DMS79 treated with DMSO at 0.1 percent for 48 hours (cell line): ENCODE data around the gene CHKB.
A peak's percentile ranks its signal among the peaks of the same experiment; 100 is the strongest.

ENCODE experiments used
- DNase-seq: peaks from one replicate; lab custom pipeline; 2025; lab: John Stamatoyannopoulos, UW

CHKB gene

GRCh38 chr22:50572965-50573364 is 9.7 kb downstream of the CHKB start:
- no peak for DNase-seq

DNA sequence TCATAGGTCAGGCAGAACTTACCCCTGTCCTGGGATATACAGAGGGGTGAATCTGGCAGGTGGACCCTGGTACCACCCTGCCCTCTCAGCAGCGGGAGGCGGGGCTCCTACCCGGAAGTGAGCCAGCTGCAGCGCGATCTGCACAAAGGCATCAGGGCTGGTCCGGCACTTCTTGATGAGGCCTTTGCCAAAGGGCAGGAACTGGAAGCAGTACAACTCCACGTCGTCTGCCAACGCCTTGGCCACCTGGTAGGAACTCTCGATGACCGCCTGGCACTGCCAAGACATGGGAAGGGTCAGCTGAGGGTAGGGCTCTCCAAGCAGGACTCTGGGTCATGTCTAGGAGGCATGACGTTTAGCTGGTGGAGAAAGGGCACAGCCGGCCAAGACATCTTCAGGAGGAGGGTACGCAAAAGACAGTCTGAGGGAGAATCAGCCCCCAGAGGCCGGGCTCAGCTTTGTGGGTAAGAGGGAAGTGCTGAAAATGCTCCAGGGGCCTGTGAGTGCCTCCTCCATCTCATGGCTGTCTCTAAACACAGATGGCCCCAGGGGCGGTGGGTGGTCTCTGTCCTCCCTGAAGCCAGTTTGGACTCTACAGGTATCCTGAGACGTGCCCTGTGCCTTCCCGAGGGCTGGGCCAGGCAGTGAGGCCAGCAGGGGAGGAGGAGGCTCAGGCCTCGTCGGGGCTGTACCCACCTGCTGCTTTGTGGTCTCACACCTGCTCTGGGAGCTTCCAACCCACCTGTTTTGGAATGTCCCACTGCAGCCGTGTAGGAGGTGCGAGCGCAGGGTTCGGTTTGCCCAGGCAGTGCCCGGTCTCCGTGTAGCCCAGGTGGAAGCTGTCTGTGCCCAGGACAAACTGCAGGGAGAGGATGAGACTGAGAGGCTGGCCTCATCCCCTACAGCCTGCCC is 11.1 kb downstream of the CHKB start:
- no peak for DNase-seq

- DNase-seq = no peak
These were observed 11.8 kb downstream of the CHKB start for GRCh38 chr22:50570861-50571260.

GRCh38 chr22:50569896-50570535 is 12.6 kb downstream of the CHKB start:
- DNase-seq = peak; percentile 2

DNA sequence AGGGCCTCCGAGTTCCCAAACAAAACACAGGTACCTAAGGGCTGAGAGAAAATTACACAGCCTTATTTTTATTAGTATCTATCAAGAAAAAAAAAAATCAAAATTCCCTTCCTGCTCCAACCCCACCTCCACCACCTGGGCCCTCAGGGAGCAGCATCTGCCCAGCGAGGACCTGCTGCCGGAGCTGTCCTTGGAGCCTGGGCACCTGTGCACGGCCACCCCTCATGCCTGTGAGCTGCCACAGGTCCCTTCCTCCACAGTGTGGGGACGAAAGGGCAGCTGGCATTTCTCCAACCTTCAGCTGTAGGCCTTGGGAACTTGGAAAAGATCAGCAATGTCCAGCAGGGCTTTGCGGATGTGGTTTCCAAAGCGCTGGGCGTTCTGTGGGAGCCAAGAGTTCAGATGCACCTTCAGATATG is 13.6 kb downstream of the CHKB start:
- DNase-seq = no peak

DNA sequence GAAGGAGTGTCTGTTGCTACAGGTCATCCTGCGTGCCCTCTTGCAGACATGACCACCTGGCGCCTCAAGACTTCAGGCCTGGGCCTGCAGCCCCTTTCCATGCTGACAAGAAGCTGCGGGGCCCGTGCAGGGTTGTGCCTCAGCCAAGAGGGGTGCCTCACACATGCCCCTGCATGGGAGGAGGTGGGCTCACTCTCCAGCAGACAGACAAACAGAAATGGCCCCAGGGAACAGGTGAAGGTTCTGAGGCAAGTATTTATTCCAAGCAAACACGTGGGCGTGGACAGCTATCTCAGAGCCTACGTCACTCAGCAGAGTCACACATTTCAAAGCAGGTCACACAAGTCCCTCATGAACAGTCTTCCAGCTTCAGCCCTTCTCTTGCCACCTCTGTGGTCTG is 14.0 kb downstream of the CHKB start:
- DNase-seq = no peak

DNA sequence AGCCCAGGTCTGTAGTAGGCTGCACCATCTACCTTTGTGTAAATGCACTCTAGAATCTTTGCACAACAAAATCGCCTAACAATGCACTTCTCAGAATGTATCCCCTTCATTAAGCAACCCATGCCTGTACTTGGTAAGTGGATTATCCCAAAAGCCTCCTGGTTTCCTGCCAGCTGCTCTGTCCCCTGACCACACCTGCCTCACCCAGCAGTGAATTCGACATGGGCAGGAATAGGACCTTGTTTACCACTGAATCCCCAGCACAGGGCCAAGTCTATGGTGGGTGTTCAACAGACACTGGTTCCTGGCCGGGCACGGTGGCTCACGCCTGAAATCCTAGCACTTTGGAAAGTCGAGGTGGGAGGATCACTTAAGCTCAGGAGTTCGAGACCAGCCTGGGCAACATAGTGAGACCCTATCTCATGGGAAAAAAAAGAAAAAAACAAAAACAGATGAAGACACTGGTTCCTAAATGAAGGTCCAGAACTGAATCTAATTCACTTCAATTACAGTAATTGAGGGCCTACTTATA is 14.9 kb downstream of the CHKB start:
- no peak for DNase-seq

DNA sequence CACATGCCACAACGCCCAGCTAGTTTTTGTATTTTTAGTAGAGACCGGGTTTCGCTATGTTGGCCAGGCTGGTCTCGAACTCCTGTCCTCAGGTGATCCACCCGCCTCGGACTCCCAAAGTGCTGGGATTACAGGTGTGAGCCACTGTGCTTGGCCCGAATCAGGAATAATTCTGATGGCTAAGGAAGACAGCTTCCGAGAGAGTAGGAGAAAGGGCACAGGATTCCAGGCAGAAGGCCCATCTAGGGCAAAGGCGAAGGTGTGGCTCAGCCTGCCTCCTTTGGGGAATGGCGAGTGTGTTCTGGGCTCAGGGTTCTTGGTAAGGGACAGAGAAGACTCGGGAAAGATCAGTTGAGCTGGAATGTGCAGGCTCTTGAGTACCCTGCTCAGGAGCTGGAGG is 18.4 kb downstream of the CHKB start:
- DNase-seq = no peak

- no peak for DNase-seq
These were observed 19.1 kb downstream of the CHKB start for GRCh38 chr22:50563413-50564160.

DNA sequence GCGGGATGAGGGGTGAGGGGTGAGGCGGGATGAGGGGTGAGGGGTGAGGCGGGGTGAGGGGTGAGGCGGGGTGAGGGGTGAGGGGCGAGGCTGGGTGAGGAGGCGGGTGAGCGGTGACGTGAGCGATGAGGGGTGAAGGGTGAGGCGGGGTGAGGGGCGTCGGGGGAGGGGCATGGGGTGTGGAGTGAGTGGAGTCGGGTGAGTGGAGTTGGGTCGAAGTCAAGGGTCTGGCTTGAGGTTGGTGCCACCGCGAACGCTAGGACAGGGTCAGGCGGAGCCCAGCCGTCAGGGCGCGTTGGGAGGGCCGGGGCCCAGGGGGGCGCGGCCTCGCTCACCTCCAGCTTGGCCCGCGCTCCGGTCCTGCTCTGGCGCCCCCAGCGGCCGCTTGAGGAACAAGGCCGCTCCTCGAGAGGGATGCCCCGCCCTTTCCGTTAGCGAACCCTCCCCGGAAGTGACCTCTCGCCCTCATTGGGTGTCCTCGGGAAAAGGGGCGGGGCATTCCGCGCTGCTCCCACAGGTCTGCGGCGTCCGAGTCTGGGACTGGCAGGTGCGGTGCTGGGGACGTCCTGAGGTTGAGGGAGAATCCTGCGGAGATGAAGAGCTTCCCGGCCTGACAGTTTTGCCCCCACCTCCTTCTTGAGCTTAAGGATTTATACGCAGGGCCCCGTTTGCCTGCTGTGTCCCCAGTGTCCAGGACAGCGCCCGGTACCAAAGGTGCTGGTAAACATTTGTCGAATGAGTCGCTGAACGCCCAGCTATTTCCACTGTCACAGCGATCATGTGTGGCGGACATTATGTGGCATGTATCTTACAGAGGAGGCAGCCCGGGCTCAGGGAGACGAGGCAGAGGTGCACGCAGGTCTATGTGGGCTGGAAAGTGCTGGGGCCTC is 19.9 kb downstream of the CHKB start, which contains the start of gene SYCE3:
SYCE3 (minus strand) TSS at position 397 of the 890 bp plus-strand sequence. CDS start 6,514 bp downstream, outside the sequence.
- peak; percentile 74 for DNase-seq

- no peak for DNase-seq
These were observed 21.0 kb downstream of the CHKB start for GRCh38 chr22:50561401-50562358.

DNA sequence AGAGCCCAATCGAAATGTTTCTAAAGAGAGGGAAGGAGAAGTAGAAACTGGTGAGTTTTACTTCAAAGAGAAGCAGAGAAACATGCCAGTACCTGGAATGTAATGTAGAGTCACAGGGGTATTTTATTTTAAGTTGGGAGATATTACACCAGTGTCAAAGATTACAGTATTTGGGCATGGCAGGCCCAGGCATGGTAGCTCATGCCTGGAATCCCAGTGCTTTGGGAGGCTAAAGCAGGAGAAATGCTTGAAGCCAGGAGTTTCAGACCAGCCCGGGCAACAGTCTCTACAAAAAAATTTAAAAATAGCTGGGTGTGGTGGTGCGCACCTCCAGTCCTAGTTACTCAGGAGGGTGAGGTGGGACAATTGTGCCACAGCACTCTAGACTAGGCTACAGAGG is 22.6 kb downstream of the CHKB start:
- no peak for DNase-seq

- no peak for DNase-seq
These were observed 25.9 kb downstream of the CHKB start for GRCh38 chr22:50556703-50557102.

- DNase-seq = no peak
These were observed 29.3 kb downstream of the CHKB start for GRCh38 chr22:50553310-50553709.

GRCh38 chr22:50551160-50551752 is 31.4 kb downstream of the CHKB start:
- no peak for DNase-seq

GRCh38 chr22:50550395-50550794 is 32.3 kb downstream of the CHKB start:
- DNase-seq = no peak

GRCh38 chr22:50548921-50549790 is 33.5 kb downstream of the CHKB start:
- DNase-seq = no peak

GRCh38 chr22:50548040-50548920 is 34.4 kb downstream of the CHKB start:
- no peak for DNase-seq
